Liver (tissue), 9 donors: ENCODE results near the gene SLC25A26. TPM values are rescaled to one million over a fixed set of nuclear protein-coding genes. Genes with fewer than 3 reads are reported as not detected.
A peak's percentile ranks its signal among the peaks of the same experiment; 100 is the strongest.

Experiments
- DNase-seq: peaks from one replicate; pipeline ENCODE4 v3.0.0-alpha.2; 2017; ENCODE audit warnings: low spot score
- H3K27ac ChIP-seq, 2 donors: one replicate each; pipeline ENCODE4 v1.7.0; 2013; ENCODE audit warnings: inconsistent platforms in 2 of 2, low read length in 2 of 2, control low read depth in 1 of 2, low read depth in 1 of 2, mild to moderate bottlenecking in 1 of 2
- H3K27me3 ChIP-seq, 4 donors: one replicate each; pipeline versions ENCODE4 v1.6.1 to v1.7.0; 2013; ENCODE audit warnings: low read length in 3 of 4, inconsistent platforms in 1 of 4, mild to moderate bottlenecking in 1 of 4, moderate library complexity in 1 of 4; ENCODE audit not compliant: control insufficient read depth in 4 of 4, insufficient read depth in 4 of 4
- H3K36me3 ChIP-seq, 4 donors: one replicate each; pipeline versions ENCODE4 v1.6.1 to v1.7.0; 2013; ENCODE audit warnings: low read length in 3 of 4, mild to moderate bottlenecking in 3 of 4, low read depth in 1 of 4, moderate library complexity in 1 of 4; ENCODE audit not compliant: control insufficient read depth in 4 of 4, insufficient read depth in 3 of 4
- H3K4me1 ChIP-seq, 4 donors: one replicate each; pipeline versions ENCODE4 v1.6.1 to v1.7.0; 2013; ENCODE audit warnings: low read length in 3 of 4, mild to moderate bottlenecking in 3 of 4, moderate library complexity in 1 of 4; ENCODE audit not compliant: control insufficient read depth in 4 of 4, insufficient read depth in 4 of 4
- H3K4me3 ChIP-seq, 3 donors: one replicate each; pipeline versions ENCODE4 v1.6.1 to v1.7.0; 2013; ENCODE audit warnings: low read length in 3 of 3, control low read depth in 1 of 3, low read depth in 1 of 3, mild to moderate bottlenecking in 1 of 3
- H3K9ac ChIP-seq, 2 donors: one replicate each; pipeline ENCODE4 v1.7.0; 2013; ENCODE audit warnings: low read length in 2 of 2, mild to moderate bottlenecking in 2 of 2, moderate library complexity in 2 of 2, control low read depth in 1 of 2, low read depth in 1 of 2
- H3K9me3 ChIP-seq, 4 donors: one replicate each; pipeline versions ENCODE4 v1.6.1 to v1.7.0; 2013; ENCODE audit warnings: low read length in 3 of 4; ENCODE audit not compliant: control insufficient read depth in 4 of 4
- ATF3 ChIP-seq: IDR thresholded peaks from 2 replicates; pipeline ENCODE4 v1.6.1; 2016; ENCODE audit warnings: antibody characterized with exemption
- CTCF ChIP-seq: fragments of 150-350 bp; IDR thresholded peaks from 2 replicates; pipeline ENCODE4 v1.5.1; 2017; ENCODE audit warnings: improper control_type of control experiment, low read depth, low read length; ENCODE audit not compliant: missing input control
- FOXA1 ChIP-seq: IDR thresholded peaks from 2 replicates; pipeline ENCODE4 v1.6.1; 2016; ENCODE audit warnings: antibody characterized with exemption
- FOXA2 ChIP-seq: IDR thresholded peaks from 2 replicates; pipeline ENCODE4 v1.6.1; 2016; ENCODE audit warnings: antibody characterized with exemption
- GABPA ChIP-seq, 2 donors: IDR thresholded peaks in 1 of 2; conservative IDR thresholded peaks in 1 of 2; 2 replicates each; pipeline ENCODE4 v1.6.1; 2016; ENCODE audit warnings: antibody characterized with exemption in 2 of 2, mild to moderate bottlenecking in 1 of 2, moderate library complexity in 1 of 2
- HNF4A ChIP-seq, 2 donors: conservative IDR thresholded peaks; 2 replicates each; pipeline ENCODE4 v1.6.1; 2016; ENCODE audit warnings: antibody characterized with exemption in 2 of 2, mild to moderate bottlenecking in 2 of 2
- HNF4G ChIP-seq: IDR thresholded peaks from 2 replicates; pipeline ENCODE4 v1.6.1; 2016; ENCODE audit warnings: antibody characterized with exemption
- MAX ChIP-seq: IDR thresholded peaks from 2 replicates; pipeline ENCODE4 v1.6.1; 2016; ENCODE audit warnings: antibody characterized with exemption
- NR2F2 ChIP-seq: IDR thresholded peaks from 2 replicates; pipeline ENCODE4 v1.6.1; 2016; ENCODE audit warnings: antibody characterized with exemption
- RAD21 ChIP-seq, 2 donors: IDR thresholded peaks; 2 replicates each; pipeline ENCODE4 v1.6.1; 2016; ENCODE audit warnings: antibody characterized with exemption in 2 of 2, mild to moderate bottlenecking in 2 of 2
- RXRA ChIP-seq, 2 donors: IDR thresholded peaks; 2 replicates each; pipeline ENCODE4 v1.6.1; 2017 to 2018; ENCODE audit warnings: antibody characterized with exemption in 2 of 2, mild to moderate bottlenecking in 1 of 2
- SP1 ChIP-seq: IDR thresholded peaks from 2 replicates; pipeline ENCODE4 v1.6.1; 2018; ENCODE audit warnings: antibody characterized with exemption, mild to moderate bottlenecking
- TAF1 ChIP-seq: conservative IDR thresholded peaks from 2 replicates; pipeline ENCODE4 v1.6.1; 2016; ENCODE audit warnings: antibody characterized with exemption, mild to moderate bottlenecking
- YY1 ChIP-seq: IDR thresholded peaks from 2 replicates; pipeline ENCODE4 v1.6.1; 2016; ENCODE audit warnings: antibody characterized with exemption, mild to moderate bottlenecking
- ZBTB33 ChIP-seq: IDR thresholded peaks from 2 replicates; pipeline ENCODE4 v1.6.1; 2016; ENCODE audit warnings: antibody characterized with exemption
- WGBS: extraction: QIAGEN DNeasy Blood & Tissue Kit; methylation state at CpG from one replicate; pipeline ENCODE4 v1.1.7; 2013; 5-methylcytosine and 5-hydroxymethylcytosine counted together
- polyA plus RNA-seq, 2 donors: library from polyadenylated mRNA; stranded (reverse) in 1 of 2; unstranded in 1 of 2; fragments of 200-250 nt in 1 of 2; fragments of >200 nt in 1 of 2; fragmentation: Nextera tagmentation in 1 of 2; extraction: Ambion mirVana in 1 of 2; gene quantifications; one replicate each; pipeline versions ENCODE4 v1.2.1 to v1.2.3, GENCODE V29; 2013 to 2015
- total RNA-seq, 2 donors: library from RNA; depleted of rRNA; stranded (reverse); fragments of >200 nt; gene quantifications; one replicate each; pipeline ENCODE4 v1.2.3, GENCODE V29; 2014
- donor health status: healthy.
- donor health status: healthy.
- donor health status: healthy.
- donor health status: healthy.
- donor health status: healthy.

SLC25A26 gene
- total and polyA plus RNA-seq, 4 donors: 9.9 to 21.6 (median 12.8) TPM

GRCh38 chr3:66404197-66404596, 183.4 kb downstream of the SLC25A26 start:
- no peaks in the 10 kb centered on the region for H3K27me3 ChIP-seq
- peaks cover 4 to 20% (median 11%) of the 10 kb centered on the region in 4 donors for H3K36me3 ChIP-seq
- no peaks in the 10 kb centered on the region for H3K9me3 ChIP-seq
- H3K27ac ChIP-seq: peak overlapping the region; percentile 27 to 38
- WGBS: 48% methylated on average over 15 of the region's 15 CpGs
- TF ChIP-seq HNF4A (conservative IDR thresholded peaks at IDR 0.05) (peak in 1 of 2 donors; percentile 2), ZBTB33 (no peak), RAD21 (IDR thresholded peaks at IDR 0.05) (peak; percentile 21 to 50)
- H3K4me3 ChIP-seq: no peak overlapping the region
- peaks cover 2 to 41% (median 22%) of the 10 kb centered on the region in 4 donors for H3K4me1 ChIP-seq
- no peak overlapping the region for H3K9ac ChIP-seq
- DNase-seq: no peak

- peaks cover 7 to 27% (median 15%) of the 10 kb centered on the region in 4 donors for H3K36me3 ChIP-seq
- WGBS: 95% methylated on average over 32 of the region's 32 CpGs
- TF ChIP-seq HNF4A (conservative IDR thresholded peaks at IDR 0.05) (no peak), CTCF (no peak), GABPA (IDR thresholded peaks at IDR 0.05 in 1 of 2, conservative IDR thresholded peaks at IDR 0.05 in 1 of 2) (no peak), FOXA2 (no peak), RXRA (IDR thresholded peaks at IDR 0.05) (no peak), ATF3 (no peak), FOXA1 (no peak), SP1 (no peak), YY1 (no peak), TAF1 (no peak), MAX (no peak), RAD21 (IDR thresholded peaks at IDR 0.05) (no peak), NR2F2 (no peak), HNF4G (no peak)
- H3K9ac ChIP-seq: no peak overlapping the region
- no peaks in the 10 kb centered on the region for H3K9me3 ChIP-seq
- no peak overlapping the region for H3K4me3 ChIP-seq
- peaks cover 2 to 41% (median 22%) of the 10 kb centered on the region in 4 donors for H3K4me1 ChIP-seq
- no peaks in the 10 kb centered on the region for H3K27me3 ChIP-seq
- peak overlapping the region in 1 of 2 donors; percentile 38 for H3K27ac ChIP-seq
- DNase-seq: no peak
These were observed 184.3 kb downstream of the SLC25A26 start for GRCh38 chr3:66404903-66405700.
